A549 (cell line): ENCODE data around the gene ZNF521.

Experiments used
- MAFK ChIP-seq: fragments of 450-650 bp; IDR thresholded peaks from 2 replicates; pipeline ENCODE4 v1.6.1; 2014; ENCODE audit not compliant: partially characterized antibody
- PBX3 ChIP-seq: IDR thresholded peaks from 2 replicates; pipeline ENCODE4 v1.6.1; 2012
- POLR2A ChIP-seq: IDR thresholded peaks from 2 replicates; pipeline ENCODE4 v1.6.1; 2012; ENCODE audit warnings: mild to moderate bottlenecking, low read length
- SREBF2 ChIP-seq: fragments of 450-650 bp; IDR thresholded peaks from 2 replicates; pipeline ENCODE4 v1.6.1; 2014; ENCODE audit warnings: mild to moderate bottlenecking, moderate library complexity
- TF ChIP-seq, protein P1 (sequence below): fragments of >200 bp; sonication (Bioruptor Twin); formaldehyde crosslinking; IDR thresholded peaks from 3 replicates; pipeline ENCODE4 v1.5.1; 2016

DNA sequence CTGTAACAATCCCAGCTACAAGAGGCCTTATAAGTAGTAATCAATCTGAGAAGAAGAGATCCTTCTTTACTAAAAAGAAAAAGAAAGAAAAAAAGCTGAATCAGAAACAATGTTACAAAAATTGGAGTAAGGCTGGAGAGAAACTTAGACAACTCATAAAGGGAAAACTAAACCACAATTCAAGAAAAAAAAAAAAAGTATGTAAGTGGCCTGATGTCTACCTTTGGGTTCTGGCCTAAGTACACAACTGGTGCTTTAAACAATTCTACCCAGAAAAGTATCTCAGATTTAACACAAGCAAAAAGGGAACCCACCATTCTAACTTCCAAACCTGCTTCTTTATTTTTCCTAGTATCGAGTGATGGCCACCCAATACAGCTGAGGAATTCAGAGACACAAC is 45.3 kb downstream of the ZNF521 start:
- TF ChIP-seq PBX3 (no peak), POLR2A (no peak), MAFK (no peak), SREBF2 (no peak)
- TF ChIP-seq, protein P1, sequence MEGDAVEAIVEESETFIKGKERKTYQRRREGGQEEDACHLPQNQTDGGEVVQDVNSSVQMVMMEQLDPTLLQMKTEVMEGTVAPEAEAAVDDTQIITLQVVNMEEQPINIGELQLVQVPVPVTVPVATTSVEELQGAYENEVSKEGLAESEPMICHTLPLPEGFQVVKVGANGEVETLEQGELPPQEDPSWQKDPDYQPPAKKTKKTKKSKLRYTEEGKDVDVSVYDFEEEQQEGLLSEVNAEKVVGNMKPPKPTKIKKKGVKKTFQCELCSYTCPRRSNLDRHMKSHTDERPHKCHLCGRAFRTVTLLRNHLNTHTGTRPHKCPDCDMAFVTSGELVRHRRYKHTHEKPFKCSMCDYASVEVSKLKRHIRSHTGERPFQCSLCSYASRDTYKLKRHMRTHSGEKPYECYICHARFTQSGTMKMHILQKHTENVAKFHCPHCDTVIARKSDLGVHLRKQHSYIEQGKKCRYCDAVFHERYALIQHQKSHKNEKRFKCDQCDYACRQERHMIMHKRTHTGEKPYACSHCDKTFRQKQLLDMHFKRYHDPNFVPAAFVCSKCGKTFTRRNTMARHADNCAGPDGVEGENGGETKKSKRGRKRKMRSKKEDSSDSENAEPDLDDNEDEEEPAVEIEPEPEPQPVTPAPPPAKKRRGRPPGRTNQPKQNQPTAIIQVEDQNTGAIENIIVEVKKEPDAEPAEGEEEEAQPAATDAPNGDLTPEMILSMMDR: no peak
